GM23248 (cell line): ENCODE results near the gene PIK3CD. TPM values are rescaled to one million over a fixed set of nuclear protein-coding genes. Genes with fewer than 3 reads are reported as not detected.

Source experiments
- DNase-seq: peaks from one replicate; pipeline ENCODE4 v3.0.0-alpha.2; 2015
- H2AFZ ChIP-seq: fragments of 200-600 bp; sonication (generic); 2 replicates; pipeline ENCODE4 v1.6.1; 2016; ENCODE audit warnings: antibody characterized with exemption
- H3F3A ChIP-seq: fragments of 200-600 bp; sonication (generic); 2 replicates; pipeline ENCODE4 v1.6.1; 2016; ENCODE audit warnings: mild to moderate bottlenecking, antibody characterized with exemption, mixed run types; ENCODE audit not compliant: insufficient read depth
- H3K27ac ChIP-seq: fragments of 200-600 bp; sonication (generic); 2 replicates; pipeline ENCODE4 v1.5.1; 2016; ENCODE audit warnings: mild to moderate bottlenecking
- H3K27me3 ChIP-seq: fragments of 200-600 bp; sonication (generic); replicated peaks from 2 replicates; pipeline ENCODE4 v1.6.1; 2016; ENCODE audit warnings: mild to moderate bottlenecking; ENCODE audit not compliant: insufficient read depth
- H3K36me3 ChIP-seq: fragments of 200-600 bp; sonication (generic); 2 replicates; pipeline ENCODE4 v1.6.1; 2016; ENCODE audit warnings: low read depth, mild to moderate bottlenecking
- H3K4me1 ChIP-seq: fragments of 200-600 bp; sonication (generic); 2 replicates; pipeline ENCODE4 v1.6.1; 2016; ENCODE audit warnings: mild to moderate bottlenecking; ENCODE audit not compliant: insufficient read depth
- H3K4me2 ChIP-seq: fragments of 200-600 bp; sonication (generic); one replicate; pipeline ENCODE4 v1.6.1; 2016; ENCODE audit warnings: mild to moderate bottlenecking; ENCODE audit not compliant: unreplicated experiment
- H3K4me3 ChIP-seq: fragments of 200-600 bp; sonication (generic); 2 replicates; pipeline ENCODE4 v1.5.1; 2016; ENCODE audit warnings: mild to moderate bottlenecking
- H3K79me2 ChIP-seq: fragments of 200-600 bp; sonication (generic); 2 replicates; pipeline ENCODE4 v1.6.1; 2016; ENCODE audit warnings: mild to moderate bottlenecking; ENCODE audit not compliant: insufficient read depth
- H3K9ac ChIP-seq: fragments of 200-600 bp; sonication (generic); 2 replicates; pipeline ENCODE4 v1.6.1; 2016; ENCODE audit warnings: mild to moderate bottlenecking
- H3K9me2 ChIP-seq: fragments of 200-600 bp; sonication (generic); 2 replicates; pipeline ENCODE4 v1.6.1; 2016; ENCODE audit warnings: mixed run types, mild to moderate bottlenecking, moderate library complexity; ENCODE audit not compliant: insufficient read depth
- H3K9me3 ChIP-seq: fragments of 200-600 bp; sonication (generic); one replicate; pipeline ENCODE4 v1.6.1; 2017; ENCODE audit warnings: low read depth
- H4K20me1 ChIP-seq: fragments of 200-600 bp; sonication (generic); 2 replicates; pipeline ENCODE4 v1.6.0; 2016; ENCODE audit not compliant: insufficient read depth
- EZH2 ChIP-seq: fragments of 200-600 bp; sonication (generic); IDR thresholded peaks from 2 replicates; pipeline ENCODE4 v1.6.1; 2018; ENCODE audit warnings: antibody characterized with exemption, mild to moderate bottlenecking; ENCODE audit not compliant: insufficient read depth, poor library complexity, severe bottlenecking
- EZH2phosphoT487 ChIP-seq: fragments of 200-600 bp; sonication (generic); IDR thresholded peaks from 2 replicates; pipeline ENCODE4 v1.6.1; 2018; ENCODE audit warnings: antibody characterized with exemption, moderate library complexity, mild to moderate bottlenecking, low read depth; ENCODE audit not compliant: insufficient read depth
- WGBS, 2 experiments: methylation state at CpG; one replicate each; pipeline ENCODE4 v1.1.6; 2015 to 2017; ENCODE audit warnings: low lambda C conversion rate in 2 of 2, low coverage in 1 of 2; ENCODE audit errors: missing lambda C conversion rate in 2 of 2; 5-methylcytosine and 5-hydroxymethylcytosine counted together
- in situ Hi-C: fragments of 300-500 bp; cut with MboI; formaldehyde crosslinking; loops from 2 replicates; pipeline ENCODE4 v1.15.0; 2020
- polyA plus RNA-seq: library from polyadenylated mRNA; unstranded; fragments of >200 nt; fragmentation: Nextera tagmentation; extraction: Ambion mirVana; gene quantifications from 2 replicates; pipeline ENCODE4 v1.2.1, GENCODE V29; 2016
- total RNA-seq: library from RNA; depleted of rRNA; stranded (reverse); fragments of >200 nt; shearing (Covaris generic); gene quantifications from 2 replicates; pipeline ENCODE4 v1.2.3, GENCODE V29; 2014

PIK3CD gene
- total and polyA plus RNA-seq, 2 experiments from 2014 or later, result 3.5 to 7.1 TPM

- peak; percentile 85 for DNase-seq
- Histone ChIP-seq H3K27ac (no peak overlapping the region), H4K20me1 (no peaks in the 10 kb centered on the region), H3K4me3 (peak overlapping the region; percentile 76), H3F3A (0 out of 2 replicates have a peak, but pooled peaks cover 14% of the 10 kb centered on the region), H3K27me3 (no peaks in the 10 kb centered on the region), H3K9ac (peak overlapping the region; percentile 60), H3K9me2 (no peaks in the 10 kb centered on the region), H3K4me2 (peak overlapping the region; percentile 84), H3K79me2 (no peaks in the 10 kb centered on the region; the same call in 1 of the 2 replicates), H3K4me1 (peaks cover 21% of the 10 kb centered on the region), H3K9me3 (no peaks in the 10 kb centered on the region), H3K36me3 (no peaks in the 10 kb centered on the region), H2AFZ (peak overlapping the region; percentile 69)
- in situ Hi-C loops, result no loop called here
- 1 to 2% methylated on average over 29 to 34 of the region's 72 CpGs for WGBS, 2 experiments
- no peak for TF ChIP-seq EZH2
Measured at GRCh38 chr1:9689011-9689706, 37.6 kb downstream of the PIK3CD start.

GRCh38 chr1:9689971-9690381 is 38.4 kb downstream of the PIK3CD start:
- no peaks in the 10 kb centered on the region for H3K9me3 ChIP-seq
- TF ChIP-seq EZH2phosphoT487, result no peak
- no peak for TF ChIP-seq EZH2
- in situ Hi-C loops, result no loop called here
- 17 to 20% methylated on average over 21 to 22 of the region's 23 CpGs for WGBS, 2 experiments
- no peak overlapping the region for H3K27ac ChIP-seq
- DNase-seq, result peak; percentile 59
- H3K4me1 ChIP-seq, result peaks cover 21% of the 10 kb centered on the region
- peak overlapping the region; percentile 56 for H3K9ac ChIP-seq
- H4K20me1 ChIP-seq, result no peaks in the 10 kb centered on the region
- peak overlapping the region; percentile 45 for H3K4me2 ChIP-seq
- peak overlapping the region; percentile 67 for H2AFZ ChIP-seq
- H3K36me3 ChIP-seq, result no peaks in the 10 kb centered on the region
- H3F3A ChIP-seq, result 0 out of 2 replicates have a peak, but pooled peaks cover 14% of the 10 kb centered on the region
- H3K79me2 ChIP-seq, result no peaks in the 10 kb centered on the region; the same call in 1 of the 2 replicates
- no peaks in the 10 kb centered on the region for H3K9me2 ChIP-seq
- no peaks in the 10 kb centered on the region for H3K27me3 ChIP-seq
- peak overlapping the region; percentile 76 for H3K4me3 ChIP-seq

- Histone ChIP-seq H3K9ac (peak overlapping the region; percentile 56), H3K4me2 (peak overlapping the region; percentile 45), H3K79me2 (no peaks in the 10 kb centered on the region; the same call in 1 of the 2 replicates), H3K4me3 (peak overlapping the region; percentile 76), H3K27me3 (no peaks in the 10 kb centered on the region), H3K9me2 (no peaks in the 10 kb centered on the region), H3K27ac (no peak overlapping the region), H2AFZ (peak overlapping the region; percentile 67), H3F3A (0 out of 2 replicates have a peak, but pooled peaks cover 14% of the 10 kb centered on the region), H4K20me1 (no peaks in the 10 kb centered on the region), H3K36me3 (no peaks in the 10 kb centered on the region), H3K4me1 (peaks cover 21% of the 10 kb centered on the region), H3K9me3 (no peaks in the 10 kb centered on the region)
- WGBS, 2 experiments, result 87 to 88% methylated on average over 14 of the region's 14 CpGs
- no peak for TF ChIP-seq EZH2
- TF ChIP-seq EZH2phosphoT487, result no peak
- DNase-seq, result no peak
- in situ Hi-C loops, result no loop called here
Measured at GRCh38 chr1:9690440-9691107, 39.0 kb downstream of the PIK3CD start.

- Histone ChIP-seq H3K9me3 (no peaks in the 10 kb centered on the region), H3K36me3 (no peaks in the 10 kb centered on the region), H3K4me2 (peak overlapping the region; percentile 45), H3K4me3 (no peak overlapping the region), H3K27me3 (no peaks in the 10 kb centered on the region), H3K27ac (no peak overlapping the region), H3K79me2 (no peaks in the 10 kb centered on the region; the same call in 1 of the 2 replicates), H3K4me1 (peaks cover 21% of the 10 kb centered on the region), H2AFZ (no peak overlapping the region), H3F3A (0 out of 2 replicates have a peak, but pooled peaks cover 14% of the 10 kb centered on the region), H3K9ac (no peak overlapping the region), H3K9me2 (no peaks in the 10 kb centered on the region), H4K20me1 (no peaks in the 10 kb centered on the region)
- 80 to 82% methylated on average over 6 of the region's 6 CpGs for WGBS, 2 experiments
- in situ Hi-C loops, result no loop called here
- peak; percentile 56 for DNase-seq
- no peak for TF ChIP-seq EZH2
- TF ChIP-seq EZH2phosphoT487, result no peak
Measured at GRCh38 chr1:9691108-9691445, 39.5 kb downstream of the PIK3CD start.
